HEK293 (cell line): ENCODE measurements around the gene KCNJ14.

Experiments used
- CTCF ChIA-PET: fragments of 350-600 bp; formaldehyde crosslinking; extraction: SDS; loops from one replicate; lab custom pipeline; 2021; ENCODE audit warnings: antibody characterized with exemption; lab: Yijun Ruan, JAX
- POLR2A ChIA-PET: fragments of 300-600 bp; formaldehyde crosslinking; extraction: SDS; loops from one replicate; lab custom pipeline; 2020; ENCODE audit warnings: antibody characterized with exemption, inconsistent platforms; lab: Yijun Ruan, JAX
- H3K27ac ChIP-seq: fragments of 200-500 bp; sonication (Bioruptor generic); 2 replicates; pipeline ENCODE4 v1.5.1; 2014; ENCODE audit warnings: low read depth, low read length, control low read depth, inconsistent platforms; ENCODE audit errors: extremely low read depth
- H3K36me3 ChIP-seq, 2 experiments: fragments of 200-500 bp in 1 of 2; sonication (Bioruptor generic) in 1 of 2; 1 replicate in 1 of 2; 2 replicates in 1 of 2; pipeline ENCODE4 v1.5.1; 2014 to 2017; ENCODE audit warnings: inconsistent platforms in 2 of 2, low read length in 2 of 2; ENCODE audit not compliant: control insufficient read depth in 2 of 2, insufficient read depth in 1 of 2
- H3K4me1 ChIP-seq: fragments of 200-500 bp; sonication (Bioruptor generic); 2 replicates; pipeline ENCODE4 v1.5.1; 2014; ENCODE audit warnings: mild to moderate bottlenecking, low read length, inconsistent platforms; ENCODE audit not compliant: control insufficient read depth, insufficient read depth
- H3K4me3 ChIP-seq: 2 replicates; pipeline ENCODE4 v1.5.1; 2011; ENCODE audit warnings: low read depth, mild to moderate bottlenecking, control low read depth, low read length, moderate library complexity
- H3K9me3 ChIP-seq: fragments of 200-500 bp; sonication (Bioruptor generic); 2 replicates; pipeline ENCODE4 v1.5.1; 2014; ENCODE audit warnings: low read depth, low read length, inconsistent platforms; ENCODE audit not compliant: control insufficient read depth, insufficient read depth
- EGR2 ChIP-seq: fragments of 450-650 bp; formaldehyde crosslinking; IDR thresholded peaks from 2 replicates; pipeline ENCODE4 v1.5.1; 2016; ENCODE audit warnings: low read depth, missing biosample characterization, missing genetic modification characterization
- GLIS1 ChIP-seq: fragments of 450-650 bp; formaldehyde crosslinking; IDR thresholded peaks from 2 replicates; pipeline ENCODE4 v1.5.1; 2016; ENCODE audit warnings: missing biosample characterization, missing genetic modification characterization
- SP2 ChIP-seq: fragments of 450-650 bp; formaldehyde crosslinking; IDR thresholded peaks from 2 replicates; pipeline ENCODE4 v1.5.1; 2016; ENCODE audit warnings: missing biosample characterization, missing genetic modification characterization
- ZBTB11 ChIP-seq: fragments of 450-650 bp; formaldehyde crosslinking; conservative IDR thresholded peaks from 2 replicates; pipeline ENCODE4 v1.5.1; 2016; ENCODE audit warnings: low read depth, missing biosample characterization, missing genetic modification characterization
- ZBTB17 ChIP-seq: fragments of 450-650 bp; formaldehyde crosslinking; IDR thresholded peaks from 2 replicates; pipeline ENCODE4 v1.5.1; 2016; ENCODE audit warnings: missing biosample characterization, missing genetic modification characterization
- ZBTB20 ChIP-seq: fragments of 450-650 bp; formaldehyde crosslinking; IDR thresholded peaks from 2 replicates; pipeline ENCODE4 v1.5.1; 2016; ENCODE audit warnings: missing biosample characterization, missing genetic modification characterization
- ZBTB6 ChIP-seq: fragments of 450-650 bp; formaldehyde crosslinking; IDR thresholded peaks from 2 replicates; pipeline ENCODE4 v1.5.1; 2017; ENCODE audit warnings: missing biosample characterization, missing genetic modification characterization
- ZBTB8A ChIP-seq: fragments of 450-650 bp; formaldehyde crosslinking; IDR thresholded peaks from 2 replicates; pipeline ENCODE4 v1.5.1; 2016; ENCODE audit warnings: missing biosample characterization, missing genetic modification characterization
- ZFP37 ChIP-seq: fragments of 450-650 bp; formaldehyde crosslinking; IDR thresholded peaks from 2 replicates; pipeline ENCODE4 v1.5.1; 2016; ENCODE audit warnings: missing biosample characterization, missing genetic modification characterization
- ZIC2 ChIP-seq: fragments of 450-650 bp; formaldehyde crosslinking; IDR thresholded peaks from 2 replicates; pipeline ENCODE4 v1.5.1; 2016; ENCODE audit warnings: missing biosample characterization, missing genetic modification characterization
- ZNF18 ChIP-seq: fragments of 450-650 bp; formaldehyde crosslinking; IDR thresholded peaks from 2 replicates; pipeline ENCODE4 v1.5.1; 2016; ENCODE audit warnings: missing biosample characterization, missing genetic modification characterization
- ZNF2 ChIP-seq: fragments of 450-650 bp; formaldehyde crosslinking; IDR thresholded peaks from 2 replicates; pipeline ENCODE4 v1.5.1; 2016; ENCODE audit warnings: missing biosample characterization, missing genetic modification characterization
- ZNF391 ChIP-seq: fragments of 450-650 bp; formaldehyde crosslinking; IDR thresholded peaks from 2 replicates; pipeline ENCODE4 v1.5.1; 2016; ENCODE audit warnings: low read depth, missing biosample characterization, missing genetic modification characterization, borderline replicate concordance
- ZNF398 ChIP-seq: fragments of 450-650 bp; formaldehyde crosslinking; IDR thresholded peaks from 2 replicates; pipeline ENCODE4 v1.5.1; 2017; ENCODE audit warnings: missing biosample characterization, missing genetic modification characterization
- ZNF514 ChIP-seq: fragments of 450-650 bp; formaldehyde crosslinking; IDR thresholded peaks from 2 replicates; pipeline ENCODE4 v1.5.1; 2016; ENCODE audit warnings: missing biosample characterization, missing genetic modification characterization
- ZNF626 ChIP-seq: fragments of 450-650 bp; sonication (Bioruptor Pico); formaldehyde crosslinking; IDR thresholded peaks from 2 replicates; pipeline ENCODE4 v1.5.1; 2018; ENCODE audit warnings: missing biosample characterization, missing genetic modification characterization, inconsistent platforms
- ZNF664 ChIP-seq: fragments of 450-650 bp; formaldehyde crosslinking; IDR thresholded peaks from 2 replicates; pipeline ENCODE4 v1.5.1; 2016; ENCODE audit warnings: missing biosample characterization, missing genetic modification characterization
- ZNF785 ChIP-seq: fragments of 450-650 bp; formaldehyde crosslinking; IDR thresholded peaks from 2 replicates; pipeline ENCODE4 v1.5.1; 2016; ENCODE audit warnings: missing biosample characterization, missing genetic modification characterization
- ZXDB ChIP-seq: fragments of 450-650 bp; formaldehyde crosslinking; IDR thresholded peaks from 2 replicates; pipeline ENCODE4 v1.5.1; 2016; ENCODE audit warnings: missing biosample characterization, missing genetic modification characterization

Gene KCNJ14

GRCh38 chr19:48512504-48513288 lies 57.3 kb downstream of the KCNJ14 start:
- Histone ChIP-seq H3K4me3 (no peak overlapping the region), H3K4me1 (no peaks in the 10 kb centered on the region), H3K9me3 (no peaks in the 10 kb centered on the region), H3K27ac (no peak overlapping the region), H3K36me3 (no peaks in the 10 kb centered on the region)
- POLR2A ChIA-PET = interaction anchor here (0.6 to 1.7 kb wide), 4 partner anchors 10 to 58 kb away, joined by 4 to 10 read pairs (median 6); no protein-coding TSS in a partner anchor
- TF ChIP-seq GLIS1 (0 out of 2 replicates have a peak, but pooled peaks have one; percentile 4), ZBTB11 (no peak), ZBTB20 (peak; percentile 26; the same call in 1 of the 2 replicates), ZNF664 (0 out of 2 replicates have a peak, but pooled peaks have one; percentile 48), EGR2 (no peak), ZNF2 (tag by site-specific recombination) (peak; percentile 13; the same call in 1 of the 2 replicates), ZNF18 (tag by site-specific recombination) (peak; percentile 81), ZNF398 (tag by site-specific recombination) (0 out of 2 replicates have a peak, but pooled peaks have one; percentile 8)
- CTCF ChIA-PET = interaction anchor here (0.5 kb wide), 1 partner anchor 11 kb away, joined by 3 read pairs; no protein-coding TSS in a partner anchor

GRCh38 chr19:48513289-48514122 lies 58.1 kb downstream of the KCNJ14 start:
- ChIA-PET CTCF (interaction anchor here (0.9 to 1.3 kb wide), 2 partner anchors 23 to 70 kb away, joined by 4 read pairs; no protein-coding TSS in a partner anchor), POLR2A (interaction anchor here (0.6 to 1.7 kb wide), 11 partner anchors 10 to 106 kb away, joined by 3 to 10 read pairs (median 4); partner anchors contain the start of genes RPL18 and SPHK2)
- H3K9me3 ChIP-seq = no peaks in the 10 kb centered on the region
- no peaks in the 10 kb centered on the region for H3K36me3 ChIP-seq
- no peaks in the 10 kb centered on the region for H3K4me1 ChIP-seq
- no peak overlapping the region; the same call in 1 of the 2 replicates for H3K27ac ChIP-seq
- peak overlapping the region; percentile 61 for H3K4me3 ChIP-seq
- TF ChIP-seq SP2 (tag by site-specific recombination) (peak; percentile 45), GLIS1 (peak; percentile 85), ZIC2 (peak; percentile 85), ZFP37 (tag by site-specific recombination) (0 out of 2 replicates have a peak, but pooled peaks have one; percentile 44), ZNF785 (tag by site-specific recombination) (no peak), ZNF626 (tag by site-specific recombination) (no peak), ZNF514 (tag by site-specific recombination) (no peak), ZNF391 (tag by site-specific recombination) (no peak), ZBTB11 (peak; percentile 65), ZBTB8A (tag by site-specific recombination) (peak; percentile 35; the same call in 1 of the 2 replicates), ZXDB (peak; percentile 96), ZBTB6 (tag by site-specific recombination) (0 out of 2 replicates have a peak, but pooled peaks have one; percentile 11), ZBTB17 (tag by site-specific recombination) (peak; percentile 81)
